Astrocyte of the cerebellum (primary cell): ENCODE measurements around the gene TCEAL9.
A peak's percentile ranks its signal among the peaks of the same experiment; 100 is the strongest.

Source experiments
- DNase-seq: peaks from one replicate; pipeline ENCODE4 v3.0.0-alpha.2; 2011; ENCODE audit warnings: low read depth
- H3K4me3 ChIP-seq: 2 replicates; pipeline ENCODE4 v1.5.1; 2011; ENCODE audit warnings: mild to moderate bottlenecking, low read depth, low read length, moderate library complexity
- CTCF ChIP-seq: IDR thresholded peaks from 2 replicates; pipeline ENCODE4 v1.5.1; 2012; ENCODE audit warnings: low read length, low read depth, moderate library complexity, mild to moderate bottlenecking; ENCODE audit errors: missing control alignments
- in situ Hi-C: cut with HindIII; loops from 2 replicates; pipeline ENCODE4 v1.10.0; 2017; ENCODE audit warnings: low sequenced_read_pairs

The TCEAL9 gene

GRCh38 chrX:103356130-103356798 is at the start of gene TCEAL9:
Gene TCEAL9, plus strand, starts transcription at chrX:103356506. Its CDS starts 1,179 bp downstream, at chrX:103357685.
- H3K4me3 ChIP-seq, result peak within 1 kb of the TSS; percentile 86
- no peak for TF ChIP-seq CTCF
- in situ Hi-C loops, result no loop called here
- DNase-seq, result peak; percentile 57

DNA sequence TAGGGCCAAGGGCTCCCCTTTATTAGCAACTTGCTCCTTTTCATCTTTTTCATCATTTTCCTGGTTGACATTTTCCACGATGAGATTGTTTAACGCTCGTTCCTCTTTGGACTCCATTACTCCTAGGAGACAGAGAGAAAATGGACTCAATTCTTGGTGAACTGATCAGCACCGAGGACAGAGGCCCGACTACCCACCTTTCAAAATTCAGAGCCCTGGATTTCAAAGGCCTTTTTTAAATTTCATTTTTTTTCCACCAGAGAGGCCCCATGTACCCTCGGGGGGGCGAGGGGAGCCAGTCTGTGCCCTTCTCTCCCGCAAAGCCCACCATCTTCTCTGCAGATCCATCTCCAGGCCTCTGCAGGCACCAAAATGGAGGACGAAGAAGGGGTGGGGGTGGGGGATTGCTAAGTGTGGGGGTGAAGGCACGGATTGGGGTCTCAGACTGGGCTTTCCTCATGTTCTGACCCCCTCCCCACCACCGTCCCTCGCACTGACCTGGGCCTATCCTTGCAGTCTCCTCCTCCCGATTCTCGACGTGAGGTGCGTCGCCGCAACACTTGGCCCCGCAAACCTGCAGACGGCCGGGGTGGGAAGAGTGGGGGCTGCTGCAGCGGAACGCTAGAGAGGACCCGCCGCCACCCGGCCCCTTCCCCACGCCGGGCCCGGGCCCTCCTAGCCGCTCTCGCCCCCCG is 46.3 kb upstream of the TCEAL9 start:
- in situ Hi-C loops, result no loop called here
- peak overlapping the region; percentile 53 for H3K4me3 ChIP-seq
- TF ChIP-seq CTCF, result no peak
- DNase-seq, result no peak

GRCh38 chrX:103310555-103311398 is 45.5 kb upstream of the TCEAL9 start, which contains the start of gene BEX2:
Gene BEX2, minus strand, starts transcription at chrX:103310990. Its CDS starts 1,014 bp downstream, at chrX:103309976.
- DNase-seq, result peak; percentile 13
- in situ Hi-C loops, result no loop called here
- TF ChIP-seq CTCF, result no peak
- H3K4me3 ChIP-seq, result peak within 1 kb of the TSS; percentile 53

GRCh38 chrX:103311399-103311780 is 44.9 kb upstream of the TCEAL9 start:
- no peak for TF ChIP-seq CTCF
- peak overlapping the region; percentile 53 for H3K4me3 ChIP-seq
- no peak for DNase-seq
- in situ Hi-C loops, result no loop called here

DNA sequence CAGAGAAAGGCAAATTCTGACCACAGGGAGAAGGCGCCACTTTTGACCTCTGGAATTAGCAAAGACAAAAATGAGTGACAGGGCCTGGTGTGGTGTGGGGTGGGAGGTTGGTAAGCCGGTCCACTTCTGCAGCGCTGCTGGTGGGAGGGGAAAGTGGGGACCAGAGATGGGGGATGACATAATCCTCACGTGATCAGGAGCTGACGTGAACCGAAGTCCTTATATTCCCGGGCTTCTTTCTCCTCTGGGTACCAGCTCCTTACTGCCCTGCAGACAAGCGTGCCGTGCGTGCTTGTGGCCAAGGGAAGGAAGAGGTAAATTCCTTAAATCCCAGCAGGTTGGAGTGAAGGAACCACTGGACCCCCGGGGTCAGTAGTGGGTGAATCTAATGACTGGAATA is 26.3 kb upstream of the TCEAL9 start, which contains the start of gene TCEAL7:
Gene TCEAL7, plus strand, starts transcription at position 249 of the 400 bp plus-strand sequence. CDS start 1,165 bp downstream, outside the sequence.
- DNase-seq, result peak; percentile 18
- no peak for TF ChIP-seq CTCF
- peak within 1 kb of the TSS; percentile 46 for H3K4me3 ChIP-seq
- in situ Hi-C loops, result no loop called here

DNA sequence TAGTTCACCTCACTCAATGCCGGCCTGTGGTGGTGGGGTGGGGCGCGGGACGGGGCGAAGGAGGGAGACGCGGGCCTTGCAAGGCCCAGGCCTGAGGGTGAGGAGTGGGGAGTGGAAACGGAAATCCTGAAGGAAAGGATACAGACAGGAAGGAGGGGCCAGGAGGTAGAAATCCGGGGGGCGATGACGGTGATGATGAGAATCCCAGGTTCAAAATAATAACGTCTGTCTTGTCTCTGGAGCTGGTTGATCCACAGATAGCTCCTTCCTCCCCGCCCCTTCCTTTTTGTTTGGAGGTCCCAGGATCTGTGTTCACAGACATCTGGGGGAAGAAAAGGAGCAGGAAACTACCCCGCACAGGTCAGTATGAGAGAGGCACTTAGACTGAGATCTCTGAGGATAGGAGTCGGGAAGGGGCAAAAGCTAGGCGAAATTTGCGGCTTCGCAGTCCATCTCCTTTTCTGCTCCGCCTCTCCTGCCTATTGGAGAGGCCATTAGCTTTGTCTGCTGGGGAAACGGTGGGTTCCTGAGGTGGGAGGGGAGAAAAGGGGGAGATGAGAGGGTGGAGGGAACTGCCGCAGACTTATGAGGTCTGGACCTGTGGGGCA is 25.5 kb upstream of the TCEAL9 start:
- TF ChIP-seq CTCF, result no peak
- in situ Hi-C loops, result no loop called here
- no peak for DNase-seq
- H3K4me3 ChIP-seq, result peak overlapping the region; percentile 46
